A673 (cell line): ENCODE measurements around the gene IL15RA. TPM values are rescaled to one million over a fixed set of nuclear protein-coding genes. Genes with fewer than 3 reads are reported as not detected.

Experiments
- BruUV-seq: library from RNA; stranded (reverse); fragments of 400-500 nt; replicated peaks from 2 replicates; lab custom pipeline; 2021; lab: Mats Ljungman, UMichigan
- CTCF ChIA-PET: fragments of 300-600 bp; sonication (Branson Sonifier 250); formaldehyde crosslinking; loops from one replicate; lab custom pipeline; 2022; ENCODE audit warnings: antibody characterized with exemption; lab: Charles Lee
- POLR2A ChIA-PET: fragments of 300-600 bp; sonication (Branson Sonifier 250); formaldehyde crosslinking; loops from one replicate; lab custom pipeline; 2022; ENCODE audit warnings: antibody characterized with exemption; ENCODE audit not compliant: low non-redundant PET; lab: Charles Lee
- DNase-seq: peaks from one replicate; pipeline ENCODE4 v3.0.0-alpha.2; 2015; ENCODE audit warnings: low spot score
- H3K27ac ChIP-seq: fragments of 200-600 bp; sonication (generic); 2 replicates; pipeline ENCODE4 v1.5.1; 2016; ENCODE audit warnings: mixed run types, low read depth, mild to moderate bottlenecking, mixed read lengths, antibody characterized with exemption, low read length; ENCODE audit not compliant: poor library complexity, severe bottlenecking
- H3K27me3 ChIP-seq: fragments of 200-600 bp; sonication (generic); replicated peaks from 2 replicates; pipeline ENCODE4 v1.6.1; 2017; ENCODE audit warnings: mixed run types, low read depth, mild to moderate bottlenecking, mixed read lengths, antibody characterized with exemption, low read length; ENCODE audit not compliant: insufficient read depth, poor library complexity
- H3K36me3 ChIP-seq: fragments of 200-600 bp; sonication (generic); 2 replicates; pipeline ENCODE4 v1.6.1; 2016; ENCODE audit warnings: mixed run types, mild to moderate bottlenecking, mixed read lengths, antibody characterized with exemption, low read length; ENCODE audit not compliant: insufficient read depth, poor library complexity, severe bottlenecking
- H3K4me1 ChIP-seq: fragments of 200-600 bp; sonication (generic); 2 replicates; pipeline ENCODE4 v1.6.1; 2017; ENCODE audit warnings: mixed run types, mild to moderate bottlenecking, mixed read lengths, antibody characterized with exemption, low read length; ENCODE audit not compliant: insufficient read depth, poor library complexity, severe bottlenecking
- H3K4me3 ChIP-seq: fragments of 200-600 bp; sonication (generic); 2 replicates; pipeline ENCODE4 v1.5.1; 2016; ENCODE audit warnings: low read depth, mixed run types, mild to moderate bottlenecking, mixed read lengths, low read length; ENCODE audit not compliant: poor library complexity, severe bottlenecking
- H3K9me3 ChIP-seq: fragments of 200-600 bp; sonication (generic); 2 replicates; pipeline ENCODE4 v1.6.1; 2016; ENCODE audit warnings: mixed run types, low read depth, mild to moderate bottlenecking, mixed read lengths, antibody characterized with exemption, low read length; ENCODE audit not compliant: poor library complexity, severe bottlenecking
- EZH2 ChIP-seq: fragments of 200-600 bp; sonication (generic); IDR thresholded peaks from 2 replicates; pipeline ENCODE4 v1.6.1; 2017; ENCODE audit warnings: borderline replicate concordance, low read depth, mild to moderate bottlenecking, mixed read lengths, antibody characterized with exemption, low read length; ENCODE audit not compliant: poor library complexity, severe bottlenecking
- intact Hi-C: fragments of 100-400 bp; cut with micrococcal nuclease; formaldehyde crosslinking; loops from one replicate; pipeline ENCODE4 v1.10.0; 2022; ENCODE audit not compliant: unreplicated experiment
- total RNA-seq: library from RNA; stranded (reverse); gene quantifications from 2 replicates; pipeline ENCODE4 v1.2.3, GENCODE V29; 2021
- TF ChIP-seq, protein P1 (sequence below): fragments of 300-800, 200-600 bp; sonication (generic); conservative IDR thresholded peaks from 2 replicates; pipeline ENCODE4 v1.5.1; 2017; ENCODE audit warnings: low read depth, mild to moderate bottlenecking, antibody characterized with exemption, low read length, moderate library complexity, mixed read lengths

Gene IL15RA
- total RNA-seq, 1 experiment from 2014 or later = 1.1 TPM

DNA sequence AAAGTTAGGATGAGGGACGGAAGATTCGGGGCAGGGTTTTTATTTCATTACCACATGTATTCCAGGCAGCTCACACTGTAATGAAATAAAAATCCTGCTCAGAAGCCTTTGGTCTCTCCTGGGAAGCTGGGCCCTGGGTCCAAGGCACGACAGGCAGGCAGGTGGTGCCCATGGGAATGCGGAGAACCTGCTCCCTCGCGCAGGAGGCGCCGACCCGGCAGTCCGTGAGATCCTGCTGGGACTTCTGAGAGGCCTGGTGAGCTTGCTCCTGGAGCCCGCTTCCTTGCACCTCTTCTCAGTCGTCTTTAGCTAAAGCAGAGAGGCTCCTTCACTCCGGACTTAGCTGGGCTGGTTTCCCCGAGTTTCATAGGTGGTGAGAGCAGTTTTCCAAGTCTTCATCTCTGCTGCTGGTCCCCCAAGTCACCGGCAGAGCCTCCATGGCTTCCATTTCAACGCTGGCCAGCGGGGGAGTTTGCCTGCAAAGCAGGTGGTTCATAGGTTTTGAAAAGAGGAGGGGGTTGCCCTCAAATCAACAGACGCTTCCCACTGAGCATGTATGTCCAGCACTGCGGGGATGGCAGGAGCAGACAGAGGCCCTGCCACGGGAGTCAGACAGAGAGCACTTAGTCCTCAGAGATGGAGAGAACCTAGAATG, 24.5 kb downstream of the IL15RA start:
- CTCF ChIA-PET = interaction anchor here (0.6 kb wide), 1 partner anchor 518 kb away, joined by 11 read pairs; no protein-coding TSS in a partner anchor
- H3K4me1 ChIP-seq = peaks cover 13% of the 10 kb centered on the region
- H3K36me3 ChIP-seq = no peaks in the 10 kb centered on the region
- H3K9me3 ChIP-seq = no peaks in the 10 kb centered on the region
- TF ChIP-seq, protein P1, sequence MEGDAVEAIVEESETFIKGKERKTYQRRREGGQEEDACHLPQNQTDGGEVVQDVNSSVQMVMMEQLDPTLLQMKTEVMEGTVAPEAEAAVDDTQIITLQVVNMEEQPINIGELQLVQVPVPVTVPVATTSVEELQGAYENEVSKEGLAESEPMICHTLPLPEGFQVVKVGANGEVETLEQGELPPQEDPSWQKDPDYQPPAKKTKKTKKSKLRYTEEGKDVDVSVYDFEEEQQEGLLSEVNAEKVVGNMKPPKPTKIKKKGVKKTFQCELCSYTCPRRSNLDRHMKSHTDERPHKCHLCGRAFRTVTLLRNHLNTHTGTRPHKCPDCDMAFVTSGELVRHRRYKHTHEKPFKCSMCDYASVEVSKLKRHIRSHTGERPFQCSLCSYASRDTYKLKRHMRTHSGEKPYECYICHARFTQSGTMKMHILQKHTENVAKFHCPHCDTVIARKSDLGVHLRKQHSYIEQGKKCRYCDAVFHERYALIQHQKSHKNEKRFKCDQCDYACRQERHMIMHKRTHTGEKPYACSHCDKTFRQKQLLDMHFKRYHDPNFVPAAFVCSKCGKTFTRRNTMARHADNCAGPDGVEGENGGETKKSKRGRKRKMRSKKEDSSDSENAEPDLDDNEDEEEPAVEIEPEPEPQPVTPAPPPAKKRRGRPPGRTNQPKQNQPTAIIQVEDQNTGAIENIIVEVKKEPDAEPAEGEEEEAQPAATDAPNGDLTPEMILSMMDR = no peak
- no peak for TF ChIP-seq EZH2
- intact Hi-C loops = loop anchor here (5.0 kb wide), 1 partner anchor 454 kb away; no protein-coding TSS in a partner anchor
- POLR2A ChIA-PET = no interaction called here
- BruUV-seq = no TSS peak
- H3K27ac ChIP-seq = no peak overlapping the region
- no peaks in the 10 kb centered on the region for H3K27me3 ChIP-seq
- DNase-seq = no peak
- no peak overlapping the region for H3K4me3 ChIP-seq

DNA sequence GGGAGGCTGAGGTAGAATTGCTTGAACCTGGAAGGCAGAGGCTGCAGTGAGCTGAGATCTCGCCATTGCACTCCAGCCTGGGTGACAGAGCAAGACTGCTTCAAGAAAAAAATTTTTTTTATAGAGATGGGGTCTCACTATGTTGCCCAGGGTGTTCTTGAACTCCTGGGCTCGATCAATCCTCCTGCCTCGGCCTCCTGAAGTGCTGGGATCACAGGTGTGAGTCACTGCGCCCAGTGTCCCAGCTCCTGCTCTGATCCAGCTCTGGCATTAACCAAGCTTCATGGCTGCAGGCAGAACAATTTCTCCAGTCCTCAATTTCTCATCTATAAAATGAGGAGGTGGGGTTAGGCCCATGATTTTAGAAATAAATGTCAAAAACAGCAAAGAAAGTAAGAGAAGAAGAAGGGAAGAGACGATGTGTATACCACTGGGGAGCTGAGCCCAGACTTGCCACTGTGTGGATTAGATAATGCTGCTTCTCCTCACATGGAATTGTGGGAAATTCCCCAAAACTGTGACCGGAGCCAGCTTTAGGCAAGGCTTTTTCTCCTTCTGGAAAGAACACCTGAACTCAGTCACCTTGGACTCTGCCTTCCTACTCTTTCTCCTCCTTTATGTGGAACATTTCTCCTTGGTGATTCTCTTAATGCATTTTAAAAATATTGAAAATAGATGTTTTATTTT, 25.5 kb downstream of the IL15RA start:
- TF ChIP-seq, protein P1 = no peak
- TF ChIP-seq EZH2 = no peak
- Histone ChIP-seq H3K27me3 (no peaks in the 10 kb centered on the region), H3K36me3 (no peaks in the 10 kb centered on the region), H3K4me3 (no peak overlapping the region), H3K9me3 (no peaks in the 10 kb centered on the region), H3K4me1 (peaks cover 13% of the 10 kb centered on the region), H3K27ac (no peak overlapping the region)
- ChIA-PET CTCF (interaction anchor here (0.6 kb wide), 1 partner anchor 517 kb away, joined by 11 read pairs; no protein-coding TSS in a partner anchor), POLR2A (no interaction called here)
- intact Hi-C loops = loop anchor here (5.0 kb wide), 1 partner anchor 455 kb away; no protein-coding TSS in a partner anchor
- no peak for DNase-seq
- BruUV-seq = no TSS peak

DNA sequence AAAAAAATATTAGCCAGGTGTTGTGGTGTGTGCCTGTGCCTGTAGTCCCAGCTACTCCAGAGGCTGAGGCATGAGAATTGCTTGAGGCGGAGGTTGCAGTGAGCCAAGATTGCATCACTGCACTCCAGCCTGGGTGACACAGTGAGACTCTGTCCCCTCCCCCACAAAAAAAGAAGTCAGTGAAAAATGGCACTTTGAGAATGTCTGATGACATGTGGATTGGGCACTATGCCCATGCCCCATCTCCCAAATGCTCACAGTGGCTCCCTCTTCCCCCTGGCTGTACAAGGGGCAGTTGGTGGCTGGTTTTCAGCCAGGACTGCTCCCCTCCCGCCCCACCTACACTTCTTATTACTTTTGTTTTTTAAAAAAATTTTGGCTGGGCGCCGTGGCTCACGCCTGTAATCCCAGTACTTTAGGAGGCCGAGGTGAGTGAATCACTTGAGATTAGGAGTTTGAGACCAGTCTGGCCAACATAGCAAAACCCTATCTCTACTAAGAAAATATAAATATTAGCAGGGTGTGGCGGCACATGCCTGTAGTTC, 26.1 kb downstream of the IL15RA start:
- intact Hi-C loops = loop anchor here (5.0 kb wide), 1 partner anchor 456 kb away; no protein-coding TSS in a partner anchor
- H3K4me3 ChIP-seq = no peak overlapping the region
- no peaks in the 10 kb centered on the region for H3K27me3 ChIP-seq
- BruUV-seq = no TSS peak
- H3K36me3 ChIP-seq = no peaks in the 10 kb centered on the region
- H3K27ac ChIP-seq = no peak overlapping the region
- POLR2A ChIA-PET = no interaction called here
- no peak for TF ChIP-seq EZH2
- TF ChIP-seq, protein P1 = no peak
- peaks cover 13% of the 10 kb centered on the region for H3K4me1 ChIP-seq
- no peaks in the 10 kb centered on the region for H3K9me3 ChIP-seq
- peak; percentile 33 for DNase-seq
- CTCF ChIA-PET = interaction anchor here (0.6 kb wide), 1 partner anchor 112 kb away, joined by 10 read pairs; no protein-coding TSS in a partner anchor
